Calu3 (cell line): Measurements from ENCODE around the gene MAMDC4. TPM values are rescaled to one million over a fixed set of nuclear protein-coding genes. Genes with fewer than 3 reads are reported as not detected.
A peak's percentile ranks its signal among the peaks of the same experiment; 100 is the strongest.

Experiments used
- BruUV-seq: library from RNA; stranded (reverse); fragments of 400-500 nt; replicated peaks from 2 replicates; lab custom pipeline; 2021; lab: Mats Ljungman, UMichigan
- CTCF ChIA-PET: fragments of 300-600 bp; sonication (Branson Sonifier 250); formaldehyde crosslinking; loops from one replicate; lab custom pipeline; 2022; ENCODE audit warnings: antibody characterized with exemption; lab: Charles Lee
- DNase-seq: peaks from one replicate; pipeline ENCODE4 v3.0.0; 2022
- H3K27ac Mint-ChIP-seq: one replicate; pipeline ENCODE4 v1.8.0; 2022; ENCODE audit warnings: mixed read lengths; ENCODE audit not compliant: unreplicated experiment
- H3K27me3 Mint-ChIP-seq: one replicate; pipeline ENCODE4 v1.8.0; 2022; ENCODE audit warnings: mixed read lengths; ENCODE audit not compliant: unreplicated experiment
- H3K36me3 Mint-ChIP-seq: one replicate; pipeline ENCODE4 v1.8.0; 2022; ENCODE audit warnings: mild to moderate bottlenecking, moderate library complexity, mixed read lengths; ENCODE audit not compliant: insufficient read depth, unreplicated experiment
- H3K4me1 Mint-ChIP-seq: one replicate; pipeline ENCODE4 v1.8.0; 2022; ENCODE audit warnings: mild to moderate bottlenecking, low read depth, mixed read lengths; ENCODE audit not compliant: unreplicated experiment
- H3K4me3 Mint-ChIP-seq: one replicate; pipeline ENCODE4 v1.8.0; 2022; ENCODE audit warnings: mild to moderate bottlenecking, low read depth, moderate library complexity, mixed read lengths; ENCODE audit not compliant: unreplicated experiment
- H3K9me3 Mint-ChIP-seq: one replicate; pipeline ENCODE4 v1.8.0; 2022; ENCODE audit warnings: low read depth, mixed read lengths; ENCODE audit not compliant: unreplicated experiment
- CTCF ChIP-seq: fragments of 200-600 bp; IDR thresholded peaks from one replicate; pipeline ENCODE4 v1.8.0; 2022; ENCODE audit warnings: antibody characterized with exemption; ENCODE audit not compliant: unreplicated experiment
- intact Hi-C: fragments of 100-400 bp; cut with micrococcal nuclease; formaldehyde crosslinking; loops from one replicate; pipeline ENCODE4 v1.10.0; 2022; ENCODE audit not compliant: unreplicated experiment
- total RNA-seq: library from RNA; stranded (reverse); gene quantifications from 2 replicates; pipeline ENCODE4 v1.2.3, GENCODE V29; 2022

MAMDC4 gene
- total RNA-seq, 1 experiment from 2014 or later = 3.6 TPM

- CTCF ChIA-PET = no interaction called here
- no peak overlapping the region for H3K4me3 Mint-ChIP-seq
- intact Hi-C loops = no loop called here
- peaks cover 23% of the 10 kb centered on the region for H3K36me3 Mint-ChIP-seq
- H3K4me1 Mint-ChIP-seq = no peaks in the 10 kb centered on the region
- TF ChIP-seq CTCF = no peak
- no peak for DNase-seq
- H3K27me3 Mint-ChIP-seq = no peaks in the 10 kb centered on the region
- BruUV-seq = no TSS peak
- H3K9me3 Mint-ChIP-seq = no peaks in the 10 kb centered on the region
- no peak overlapping the region for H3K27ac Mint-ChIP-seq
These were observed 5.7 kb downstream of the MAMDC4 start for GRCh38 chr9:136857581-136858412.

- no peak for DNase-seq
- TF ChIP-seq CTCF = no peak
- H3K27ac Mint-ChIP-seq = no peak overlapping the region
- no peaks in the 10 kb centered on the region for H3K27me3 Mint-ChIP-seq
- H3K9me3 Mint-ChIP-seq = no peaks in the 10 kb centered on the region
- CTCF ChIA-PET = no interaction called here
- H3K4me3 Mint-ChIP-seq = no peak overlapping the region
- H3K4me1 Mint-ChIP-seq = no peaks in the 10 kb centered on the region
- H3K36me3 Mint-ChIP-seq = peaks cover 20% of the 10 kb centered on the region
- intact Hi-C loops = no loop called here
- no TSS peak for BruUV-seq
These were observed 6.3 kb downstream of the MAMDC4 start for GRCh38 chr9:136858452-136858843.

DNA sequence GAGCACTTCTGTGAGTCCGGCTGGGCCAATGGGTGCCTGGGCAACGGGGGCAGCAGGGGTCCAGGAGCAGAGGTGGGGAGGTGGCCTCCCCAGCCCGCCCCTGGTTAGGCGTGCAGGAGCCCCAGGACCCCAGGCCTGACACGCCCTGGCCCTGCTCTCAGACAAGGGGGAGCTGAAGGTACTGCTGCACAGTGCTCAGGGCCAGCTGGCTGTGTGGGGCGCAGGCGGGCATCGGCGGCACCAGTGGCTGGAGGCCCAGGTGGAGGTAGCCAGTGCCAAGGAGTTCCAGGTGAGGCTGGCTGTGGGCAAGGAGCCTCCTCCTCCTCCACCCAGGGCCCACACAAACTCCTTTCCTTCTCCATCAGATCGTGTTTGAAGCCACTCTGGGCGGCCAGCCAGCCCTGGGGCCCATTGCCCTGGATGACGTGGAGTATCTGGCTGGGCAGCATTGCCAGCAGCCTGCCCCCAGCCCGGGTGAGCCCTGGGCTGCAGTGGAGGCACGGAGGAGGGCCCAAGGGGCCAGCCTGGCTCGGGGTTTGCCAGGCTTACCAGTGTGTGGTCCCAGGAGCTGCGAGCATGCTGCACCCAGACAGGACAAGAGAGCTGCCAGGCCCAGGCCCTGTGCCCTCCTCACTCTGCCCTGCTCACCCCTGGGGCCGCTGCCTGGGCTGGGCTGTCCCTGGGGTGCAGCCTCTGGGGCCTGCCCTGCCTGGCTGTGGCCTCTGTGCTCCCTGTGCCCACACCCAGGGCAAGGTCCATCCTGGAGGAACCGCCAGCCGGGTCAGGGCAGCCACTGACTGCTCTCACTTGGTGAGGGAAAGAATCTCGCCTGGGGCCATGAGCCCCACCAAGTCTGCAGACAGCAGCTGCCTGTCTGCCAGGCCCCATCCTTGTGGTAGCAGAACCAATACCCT, 7.0 kb downstream of the MAMDC4 start:
- TF ChIP-seq CTCF = no peak
- BruUV-seq = no TSS peak
- Mint-ChIP-seq H3K9me3 (no peaks in the 10 kb centered on the region), H3K27ac (no peak overlapping the region), H3K27me3 (no peaks in the 10 kb centered on the region), H3K36me3 (peaks cover 20% of the 10 kb centered on the region), H3K4me3 (peak overlapping the region; percentile 26), H3K4me1 (no peaks in the 10 kb centered on the region)
- peak; percentile 51 for DNase-seq
- CTCF ChIA-PET = no interaction called here
- intact Hi-C loops = no loop called here

- CTCF ChIA-PET = no interaction called here
- Mint-ChIP-seq H3K9me3 (no peaks in the 10 kb centered on the region), H3K4me1 (no peaks in the 10 kb centered on the region), H3K27ac (no peak overlapping the region), H3K27me3 (no peaks in the 10 kb centered on the region), H3K36me3 (peaks cover 25% of the 10 kb centered on the region), H3K4me3 (no peak overlapping the region)
- no peak for TF ChIP-seq CTCF
- intact Hi-C loops = no loop called here
- no peak for DNase-seq
- no TSS peak for BruUV-seq
These were observed 8.4 kb downstream of the MAMDC4 start for GRCh38 chr9:136860529-136860928.
